GM19324 (cell line): Measurements from ENCODE around the gene PEAR1.

Experiments
- ATAC-seq: cut with Tn5 transposase; IDR thresholded peaks from one replicate; pipeline ENCODE4 v1.9.1; 2021; ENCODE audit warnings: mild to moderate bottlenecking, moderate library complexity; ENCODE audit not compliant: unreplicated experiment, low FRiP score

The PEAR1 gene

GRCh38 chr1:156858959-156859522 is 34.5 kb upstream of the PEAR1 start, which contains the start of gene INSRR:
Gene INSRR (minus strand): TSS chr1:156859117. CDS start chr1:156858621, 496 bp downstream.
- ATAC-seq = no peak

- no peak for ATAC-seq
Measured at GRCh38 chr1:156859523-156860112, 33.9 kb upstream of the PEAR1 start.

- ATAC-seq = no peak
Measured at GRCh38 chr1:156860113-156860627, 33.3 kb upstream of the PEAR1 start.

GRCh38 chr1:156860628-156861423 is 32.7 kb upstream of the PEAR1 start, which contains the start of gene NTRK1:
Gene NTRK1 (plus strand): TSS chr1:156860865. CDS start chr1:156860935, 70 bp downstream.
- ATAC-seq = no peak

DNA sequence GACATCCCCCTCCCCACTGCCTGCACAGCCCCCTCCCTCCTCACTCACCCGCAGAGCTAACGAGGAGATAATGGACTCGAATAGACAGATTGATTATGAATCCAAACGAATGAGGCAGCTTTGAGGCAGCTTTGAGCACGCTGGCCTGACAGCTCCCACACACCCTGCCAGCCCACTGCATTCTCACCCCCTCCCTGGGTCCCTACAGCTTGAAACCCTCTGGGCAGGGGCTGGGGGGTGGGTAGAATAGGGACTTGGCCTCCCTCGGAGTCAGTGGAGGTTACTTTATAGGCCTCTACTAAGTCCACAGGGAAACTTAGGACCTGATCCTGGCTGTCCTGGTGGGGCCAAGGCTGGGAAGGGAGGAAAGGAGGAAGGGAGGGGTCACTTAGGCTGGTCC is 30.9 kb upstream of the PEAR1 start:
- no peak for ATAC-seq

DNA sequence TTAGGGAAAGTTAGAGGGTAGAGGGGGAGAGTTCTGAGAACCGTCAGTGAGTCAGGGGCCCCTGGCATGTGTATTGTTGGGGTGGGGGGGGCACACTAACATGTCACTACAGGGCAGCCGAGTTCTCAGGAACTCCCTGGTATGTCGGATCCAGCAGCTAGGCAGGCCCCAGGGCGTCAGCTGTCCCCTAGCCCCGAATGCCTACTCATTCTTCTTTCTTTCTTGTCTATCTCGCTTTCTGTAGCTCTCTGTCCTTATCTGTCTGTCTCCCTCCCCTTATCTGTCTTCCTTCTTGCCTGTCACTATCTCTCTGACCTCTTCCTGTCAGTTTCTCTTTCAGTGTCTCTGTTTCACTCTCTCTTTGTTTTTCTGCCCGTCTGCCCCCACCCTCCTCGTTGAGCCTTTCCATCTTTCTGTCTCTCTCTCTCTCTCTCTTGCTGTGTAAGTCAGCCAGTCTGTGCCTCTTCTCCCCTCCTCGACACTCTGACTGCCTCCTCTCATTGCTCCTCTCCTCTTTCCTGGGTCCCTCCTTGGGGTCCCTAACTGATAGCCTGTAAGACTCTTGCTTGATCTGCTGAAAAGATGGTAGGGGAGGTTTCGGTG is 30.4 kb upstream of the PEAR1 start:
- no peak for ATAC-seq

- ATAC-seq = no peak
Measured at GRCh38 chr1:156863631-156864030, 29.9 kb upstream of the PEAR1 start.

GRCh38 chr1:156864796-156865195 is 28.7 kb upstream of the PEAR1 start:
- no peak for ATAC-seq

DNA sequence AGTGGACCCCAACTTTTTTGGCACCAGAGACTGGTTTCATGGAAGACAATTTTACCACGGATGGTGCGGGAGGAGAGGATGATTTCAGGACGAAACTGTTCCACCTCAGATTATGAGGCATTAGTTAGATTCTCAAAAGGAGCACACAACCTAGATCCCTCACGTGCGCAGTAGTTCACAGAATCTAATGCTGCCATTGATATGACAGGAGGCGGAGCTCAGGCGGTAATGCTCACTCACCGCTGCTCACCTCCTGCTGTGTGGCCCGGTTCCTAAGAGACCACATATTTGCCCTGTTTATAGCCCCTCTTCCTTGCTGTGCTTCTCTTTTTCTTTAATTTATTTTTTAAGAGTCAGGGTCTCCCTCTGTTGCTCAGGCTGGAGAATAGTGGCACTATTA is 28.3 kb upstream of the PEAR1 start:
- no peak for ATAC-seq

- ATAC-seq = no peak
Measured at GRCh38 chr1:156865865-156866248, 27.7 kb upstream of the PEAR1 start.

GRCh38 chr1:156866249-156866909 is 27.1 kb upstream of the PEAR1 start:
- ATAC-seq = no peak

- no peak for ATAC-seq
Measured at GRCh38 chr1:156868341-156868740, 25.2 kb upstream of the PEAR1 start.

DNA sequence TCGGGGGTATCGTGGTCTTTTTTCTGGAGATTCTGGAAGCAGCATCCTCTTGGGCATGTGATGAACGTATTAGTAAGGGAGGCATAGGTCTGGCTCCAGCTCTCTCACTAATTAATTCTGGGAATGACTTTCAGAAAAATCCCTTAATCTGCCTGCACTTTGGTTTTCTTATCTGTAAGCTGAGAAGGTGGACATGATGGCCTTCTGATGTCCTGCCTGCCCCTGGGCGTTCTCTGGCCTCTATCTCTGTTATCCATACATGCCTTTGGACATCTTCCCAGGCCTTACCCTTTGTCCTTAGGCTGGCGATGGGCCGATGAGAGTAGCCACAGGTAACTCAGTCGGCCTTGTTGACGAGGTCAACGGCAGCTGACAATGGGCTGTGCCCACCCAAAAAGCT is 24.1 kb upstream of the PEAR1 start:
- no peak for ATAC-seq

DNA sequence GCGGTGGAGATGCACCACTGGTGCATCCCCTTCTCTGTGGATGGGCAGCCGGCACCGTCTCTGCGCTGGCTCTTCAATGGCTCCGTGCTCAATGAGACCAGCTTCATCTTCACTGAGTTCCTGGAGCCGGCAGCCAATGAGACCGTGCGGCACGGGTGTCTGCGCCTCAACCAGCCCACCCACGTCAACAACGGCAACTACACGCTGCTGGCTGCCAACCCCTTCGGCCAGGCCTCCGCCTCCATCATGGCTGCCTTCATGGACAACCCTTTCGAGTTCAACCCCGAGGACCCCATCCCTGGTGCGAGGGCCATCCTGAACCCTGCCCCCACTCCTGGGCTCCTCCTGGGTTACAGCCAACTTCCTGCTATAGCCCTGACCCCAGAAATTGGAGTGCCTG is 19.9 kb upstream of the PEAR1 start:
- ATAC-seq = no peak

DNA sequence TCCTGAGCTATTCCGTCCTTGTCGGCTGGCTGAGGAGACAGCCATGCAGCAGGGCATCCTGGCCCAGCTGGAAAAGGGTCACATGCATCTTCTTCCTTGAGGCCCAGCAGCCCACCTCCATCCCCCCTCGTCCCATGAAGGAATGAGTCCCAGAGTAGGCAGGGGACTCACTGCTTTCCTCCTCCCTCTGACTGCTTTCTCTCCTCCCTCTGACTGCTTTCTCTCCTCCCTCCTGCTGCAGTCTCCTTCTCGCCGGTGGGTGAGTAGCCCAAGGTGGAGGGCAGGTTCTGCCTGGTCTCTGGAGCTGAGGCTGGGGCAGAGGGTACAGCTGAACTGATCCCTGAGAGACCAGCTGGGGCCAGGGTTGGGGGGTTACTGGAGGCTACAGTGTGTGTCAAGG is 19.4 kb upstream of the PEAR1 start:
- ATAC-seq = no peak

DNA sequence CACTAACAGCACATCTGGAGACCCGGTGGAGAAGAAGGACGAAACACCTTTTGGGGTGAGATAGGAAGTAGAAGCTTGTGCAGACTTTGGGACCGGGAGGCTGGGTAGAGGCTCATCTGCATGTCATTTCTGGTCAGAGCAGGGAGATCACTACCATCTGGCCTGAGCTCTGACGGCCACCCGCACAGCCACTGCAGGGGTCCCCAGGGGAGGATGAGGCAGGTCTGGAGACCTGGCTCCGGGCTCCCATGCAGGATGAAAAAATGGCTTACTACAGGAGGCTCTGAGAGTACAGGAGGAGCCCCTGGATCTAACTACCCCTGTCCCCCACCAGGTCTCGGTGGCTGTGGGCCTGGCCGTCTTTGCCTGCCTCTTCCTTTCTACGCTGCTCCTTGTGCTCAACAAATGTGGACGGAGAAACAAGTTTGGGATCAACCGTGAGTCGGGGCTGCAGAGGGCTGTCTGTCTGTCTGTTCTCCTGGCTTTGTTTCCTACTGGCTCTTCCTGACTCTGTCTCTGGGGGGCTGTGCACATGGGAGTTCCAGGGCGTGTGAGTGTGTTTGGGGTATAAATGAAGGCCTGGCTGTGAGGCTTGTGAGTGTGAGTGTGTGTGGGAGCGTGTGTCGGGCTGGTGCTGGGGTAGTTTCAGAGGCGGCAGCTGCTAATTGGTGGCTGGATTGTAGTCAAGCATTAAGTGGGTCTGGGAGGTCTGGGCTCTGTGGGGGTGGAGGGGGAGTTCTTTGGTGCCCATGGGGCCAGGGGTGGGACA is 18.8 kb upstream of the PEAR1 start:
- ATAC-seq = no peak

- no peak for ATAC-seq
Measured at GRCh38 chr1:156875341-156875615, 18.2 kb upstream of the PEAR1 start.

- no peak for ATAC-seq
Measured at GRCh38 chr1:156876281-156876680, 17.2 kb upstream of the PEAR1 start.

- ATAC-seq = no peak
Measured at GRCh38 chr1:156877433-156878170, 15.9 kb upstream of the PEAR1 start.
